HG02884 (cell line): ENCODE results near the gene TOP2A.
"Not testable (repeated sequence)": the region's sequence is repeated elsewhere in the genome, so short reads cannot be mapped to it uniquely, and the experiment has no call there.

Experiments
- ATAC-seq: cut with Tn5 transposase; IDR thresholded peaks from one replicate; pipeline ENCODE4 v1.9.1; 2021; ENCODE audit warnings: mild to moderate bottlenecking, moderate library complexity; ENCODE audit not compliant: unreplicated experiment

TOP2A gene

GRCh38 chr17:40377832-40378231, 39.9 kb downstream of the TOP2A start:
- no peak for ATAC-seq

GRCh38 chr17:40376541-40376940, 41.2 kb downstream of the TOP2A start:
- ATAC-seq: not testable (repeated sequence)

GRCh38 chr17:40375786-40376185, 41.9 kb downstream of the TOP2A start:
- ATAC-seq: not testable (repeated sequence)

GRCh38 chr17:40374821-40375498, 42.7 kb downstream of the TOP2A start:
- ATAC-seq: no peak

- ATAC-seq: no peak
Observed at GRCh38 chr17:40373999-40374398, 43.7 kb downstream of the TOP2A start.

GRCh38 chr17:40373324-40373723, 44.4 kb downstream of the TOP2A start:
- ATAC-seq: no peak

- ATAC-seq: not testable (repeated sequence)
Observed at GRCh38 chr17:40372644-40373043, 45.1 kb downstream of the TOP2A start.

- ATAC-seq: no peak
Observed at GRCh38 chr17:40372031-40372430, 45.7 kb downstream of the TOP2A start.

- no peak for ATAC-seq
Observed at GRCh38 chr17:40371261-40371929, 46.3 kb downstream of the TOP2A start.

GRCh38 chr17:40369923-40370322, 47.8 kb downstream of the TOP2A start:
- no peak for ATAC-seq

- ATAC-seq: not testable (repeated sequence)
Observed at GRCh38 chr17:40367728-40368127, 50.0 kb downstream of the TOP2A start.

- ATAC-seq: no peak
Observed at GRCh38 chr17:40366861-40367518, 50.7 kb downstream of the TOP2A start.

GRCh38 chr17:40366076-40366860, 51.4 kb downstream of the TOP2A start:
- ATAC-seq: no peak

- no peak for ATAC-seq
Observed at GRCh38 chr17:40364906-40365305, 52.8 kb downstream of the TOP2A start.

GRCh38 chr17:40364121-40364861, 53.4 kb downstream of the TOP2A start, which contains the start of gene GJD3:
TSS of gene GJD3 (minus strand) at chr17:40364737. CDS start at chr17:40363815, 922 bp downstream.
- no peak for ATAC-seq

- ATAC-seq: no peak
Observed at GRCh38 chr17:40363111-40363827, 54.4 kb downstream of the TOP2A start.

- no peak for ATAC-seq
Observed at GRCh38 chr17:40362696-40363110, 55.0 kb downstream of the TOP2A start.

GRCh38 chr17:40361925-40362695, 55.6 kb downstream of the TOP2A start:
- ATAC-seq: no peak
